IMR-90 (cell line): Measurements from ENCODE around the gene EIF3L.

Experiments
- BHLHE40 ChIP-seq: fragments of 150-350 bp; IDR thresholded peaks from 2 replicates; pipeline ENCODE4 v1.6.1; 2016; ENCODE audit warnings: mild to moderate bottlenecking, low read depth, low read length
- CEBPB ChIP-seq: IDR thresholded peaks from 2 replicates; pipeline ENCODE4 v1.6.1; 2012; ENCODE audit warnings: low read depth, low read length, improper control_type of control experiment
- CTCF ChIP-seq: conservative IDR thresholded peaks from 2 replicates; pipeline ENCODE4 v1.5.1; 2012; ENCODE audit warnings: mild to moderate bottlenecking, low read depth, low read length, improper control_type of control experiment
- MXI1 ChIP-seq: IDR thresholded peaks from 2 replicates; pipeline ENCODE4 v1.6.1; 2012; ENCODE audit warnings: low read depth, mild to moderate bottlenecking, low read length, moderate library complexity, borderline replicate concordance
- POLR2A ChIP-seq: IDR thresholded peaks from 2 replicates; pipeline ENCODE4 v1.6.1; 2012; ENCODE audit warnings: mild to moderate bottlenecking, low read depth, low read length
- RAD21 ChIP-seq: IDR thresholded peaks from 2 replicates; pipeline ENCODE4 v1.6.1; 2012; ENCODE audit warnings: low read length, improper control_type of control experiment
- TF ChIP-seq, protein P1 (sequence below): fragments of 150-350 bp; IDR thresholded peaks from 2 replicates; pipeline ENCODE4 v1.6.1; 2016; ENCODE audit warnings: low read depth, mild to moderate bottlenecking, low read length, moderate library complexity, borderline replicate concordance

GRCh38 chr22:37892566-37893335 lies 43.5 kb downstream of the EIF3L start:
- TF ChIP-seq CTCF (no peak), CEBPB (no peak), POLR2A (no peak), BHLHE40 (no peak), RAD21 (no peak), MXI1 (no peak)
- TF ChIP-seq, protein P1, sequence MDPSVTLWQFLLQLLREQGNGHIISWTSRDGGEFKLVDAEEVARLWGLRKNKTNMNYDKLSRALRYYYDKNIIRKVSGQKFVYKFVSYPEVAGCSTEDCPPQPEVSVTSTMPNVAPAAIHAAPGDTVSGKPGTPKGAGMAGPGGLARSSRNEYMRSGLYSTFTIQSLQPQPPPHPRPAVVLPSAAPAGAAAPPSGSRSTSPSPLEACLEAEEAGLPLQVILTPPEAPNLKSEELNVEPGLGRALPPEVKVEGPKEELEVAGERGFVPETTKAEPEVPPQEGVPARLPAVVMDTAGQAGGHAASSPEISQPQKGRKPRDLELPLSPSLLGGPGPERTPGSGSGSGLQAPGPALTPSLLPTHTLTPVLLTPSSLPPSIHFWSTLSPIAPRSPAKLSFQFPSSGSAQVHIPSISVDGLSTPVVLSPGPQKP: no peak
